GM19238 (cell line): ENCODE data around the gene FSD1.
"Not testable (repeated sequence)": the region's sequence is repeated elsewhere in the genome, so short reads cannot be mapped to it uniquely, and the experiment has no call there.

ENCODE experiments used
- DNase-seq: peaks from one replicate; pipeline ENCODE4 v3.0.0; 2011; ENCODE audit warnings: low spot score; ENCODE audit not compliant: insufficient read length

Gene FSD1

GRCh38 chr19:4284974-4285373, 19.4 kb upstream of the FSD1 start:
- DNase-seq, result no peak

GRCh38 chr19:4286141-4286540, 18.3 kb upstream of the FSD1 start:
- DNase-seq, result not testable (repeated sequence)

- DNase-seq, result no peak
Observed at GRCh38 chr19:4288091-4288777, 16.2 kb upstream of the FSD1 start.

GRCh38 chr19:4291184-4291732, 13.1 kb upstream of the FSD1 start:
- DNase-seq, result no peak

GRCh38 chr19:4292515-4292914, 11.9 kb upstream of the FSD1 start:
- no peak for DNase-seq

GRCh38 chr19:4294389-4294788, 10.0 kb upstream of the FSD1 start:
- DNase-seq, result no peak

- DNase-seq, result no peak
Observed at GRCh38 chr19:4295972-4296771, 8.2 kb upstream of the FSD1 start.

GRCh38 chr19:4297901-4298809, 6.2 kb upstream of the FSD1 start:
- DNase-seq, result no peak

- DNase-seq, result no peak
Observed at GRCh38 chr19:4298810-4299550, 5.4 kb upstream of the FSD1 start.

- no peak for DNase-seq
Observed at GRCh38 chr19:4300589-4300988, 3.8 kb upstream of the FSD1 start.

- no peak for DNase-seq
Observed at GRCh38 chr19:4301590-4302242, 2.7 kb upstream of the FSD1 start.

GRCh38 chr19:4302243-4302640, 2.2 kb upstream of the FSD1 start, which contains the start of gene TMIGD2:
TMIGD2 (minus strand) TSS chr19:4302389; CDS start chr19:4302385, 4 bp downstream.
- DNase-seq, result no peak

- DNase-seq, result no peak
Observed at GRCh38 chr19:4303819-4304537, 420 bp upstream of the FSD1 start.

- no peak for DNase-seq
Observed at GRCh38 chr19:4305257-4305612, 837 bp downstream of the FSD1 start.

- DNase-seq, result no peak
Observed at GRCh38 chr19:4305659-4306058, 1.3 kb downstream of the FSD1 start.

- DNase-seq, result no peak
Observed at GRCh38 chr19:4310247-4311121, 6.1 kb downstream of the FSD1 start.

GRCh38 chr19:4313847-4314490, 9.6 kb downstream of the FSD1 start:
- DNase-seq, result no peak

GRCh38 chr19:4316956-4317355, 12.6 kb downstream of the FSD1 start:
- no peak for DNase-seq
